Adrenal gland (tissue), 12 donors: Measurements from ENCODE around the gene HRH2. TPM values are rescaled to one million over a fixed set of nuclear protein-coding genes. Genes with fewer than 3 reads are reported as not detected.

Experiments
- DNase-seq, 7 donors: peaks; one replicate each; pipeline ENCODE4 v3.0.0-alpha.2; 2019 to 2020
- H3K27ac ChIP-seq, 5 donors: fragments of 200-600 bp; sonication (generic) in 4 of 5; 1 replicate in 3 of 5; 2 replicates in 2 of 5; pipeline versions ENCODE4 v1.5.1 to v1.8.0; 2016 to 2020; ENCODE audit warnings: mild to moderate bottlenecking in 1 of 5
- H3K27me3 ChIP-seq: fragments of 200-600 bp; 2 replicates; pipeline ENCODE4 v1.8.0; 2021
- H3K36me3 ChIP-seq, 2 donors: fragments of 200-600 bp; replicated peaks in 1 of 2; 1 replicate in 1 of 2; 2 replicates in 1 of 2; pipeline versions ENCODE4 v1.5.1 to v1.8.0; 2018 to 2022
- H3K4me1 ChIP-seq, 2 donors: fragments of 200-600 bp; replicated peaks in 1 of 2; 1 replicate in 1 of 2; 2 replicates in 1 of 2; pipeline versions ENCODE4 v1.5.1 to v1.8.0; 2018 to 2021
- H3K4me3 ChIP-seq, 4 donors: fragments of 200-600 bp; sonication (generic) in 3 of 4; one replicate each; pipeline ENCODE4 v1.5.1; 2016 to 2018
- H3K9me3 ChIP-seq, 3 donors: fragments of 200-600 bp; sonication (generic) in 1 of 3; replicated peaks in 1 of 3; 1 replicate in 2 of 3; 2 replicates in 1 of 3; pipeline versions ENCODE4 v1.5.1 to v1.8.0; 2016 to 2021
- CTCF ChIP-seq, 6 experiments: fragments of 450-650 bp in 4 of 6; fragments of 200-600 bp in 2 of 6; sonication (generic) in 1 of 6; IDR thresholded peaks; 1 replicate in 5 of 6; 2 replicates in 1 of 6; pipeline versions ENCODE4 v1.5.1 to v1.8.0; 2016 to 2021; ENCODE audit warnings: antibody characterized with exemption in 6 of 6, mild to moderate bottlenecking in 2 of 6, moderate library complexity in 1 of 6
- POLR2A ChIP-seq, 2 donors: fragments of 450-650 bp; IDR thresholded peaks; one replicate each; pipeline ENCODE4 v1.6.1; 2017; ENCODE audit warnings: antibody characterized with exemption in 2 of 2, mild to moderate bottlenecking in 2 of 2, moderate library complexity in 1 of 2
- WGBS, 4 donors: extraction: QIAGEN DNeasy Blood & Tissue Kit in 2 of 4; methylation state at CpG; one replicate each; pipeline versions ENCODE4 v1.1.5 to v1.1.7; 2013 to 2017; 5-methylcytosine and 5-hydroxymethylcytosine counted together
- intact Hi-C, 2 donors: fragments of 100-400 bp; cut with DNase I; formaldehyde crosslinking; loops; one replicate each; pipeline versions ENCODE4 v1.14.1 to v1.15.0; 2022 to 2023
- polyA plus RNA-seq, 3 donors: library from polyadenylated mRNA; stranded (reverse); fragments of 200-250 nt in 2 of 3; fragments of 350-450 nt in 1 of 3; fragmentation: Illumina TruSeq in 1 of 3; extraction: RNeasy Lipid Tissue Mini Kit (QIAGEN cat#74804) in 1 of 3; gene quantifications; one replicate each; pipeline ENCODE4 v1.2.3, GENCODE V29; 2013 to 2014
- total RNA-seq, 9 donors: library from RNA; depleted of rRNA in 4 of 9; stranded (reverse); fragments of >200 nt in 4 of 9; fragments of 120-200 nt in 1 of 9; fragmentation: NEBNext Ultra II Directional in 1 of 9; extraction: Animal tissue kit (Norgen Biotek cat#: 25700) in 1 of 9; gene quantifications; one replicate each; pipeline versions ENCODE4 v1.1.0 to v1.2.4, GENCODE V29; 2013 to 2023
- donor health status: healthy with polysubstance abuse.
- donor health status: Bipolar disorder and iron deficiency.
- donor health status: DM: yes; HTN: yes; CAD: no.
- donor health status: DM: no; HTN: no; CAD: no.
- donor health status: DM: no; HTN: no; CAD: no.
- donor health status: DM: yes; HTN: yes; CAD: no.

Gene HRH2
- total and polyA plus RNA-seq, 12 donors = 0.22 to 7.3 (median 3.1) TPM

GRCh38 chr5:175738126-175738525 is 80.3 kb downstream of the HRH2 start:
- H3K4me3 ChIP-seq = no peak overlapping the region
- H3K27ac ChIP-seq = no peak overlapping the region
- no peaks in the 10 kb centered on the region for H3K36me3 ChIP-seq
- no peak for TF ChIP-seq POLR2A (IDR thresholded peaks at IDR 0.05)
- TF ChIP-seq CTCF (IDR thresholded peaks at IDR 0.05) = no peak
- peaks cover 7% of the 10 kb centered on the region for H3K27me3 ChIP-seq
- H3K4me1 ChIP-seq = no peaks in the 10 kb centered on the region
- intact Hi-C loops = no loop called here
- 80 to 97% (median 86%) methylated on average over 3 to 4 of the region's 4 CpGs for WGBS, 4 donors
- no peak for DNase-seq
- H3K9me3 ChIP-seq = no peaks in the 10 kb centered on the region

- WGBS, 4 donors = 70 to 77% (median 72%) methylated on average over 12 to 14 of the region's 14 CpGs
- DNase-seq = peak in 1 of 7 donors; percentile 27
Measured at GRCh38 chr5:175738602-175739133, 80.8 kb downstream of the HRH2 start.

GRCh38 chr5:175740014-175740413 is 82.1 kb downstream of the HRH2 start:
- H3K4me1 ChIP-seq = no peaks in the 10 kb centered on the region
- H3K27me3 ChIP-seq = no peaks in the 10 kb centered on the region
- intact Hi-C loops = no loop called here
- H3K36me3 ChIP-seq = no peaks in the 10 kb centered on the region
- 83 to 86% (median 85%) methylated on average over 5 of the region's 5 CpGs for WGBS, 4 donors
- DNase-seq = no peak
- TF ChIP-seq CTCF (IDR thresholded peaks at IDR 0.05) (no peak), POLR2A (IDR thresholded peaks at IDR 0.05) (no peak)
- H3K9me3 ChIP-seq = no peaks in the 10 kb centered on the region
- H3K4me3 ChIP-seq = no peak overlapping the region
- H3K27ac ChIP-seq = no peak overlapping the region

More at GRCh38 chr5:175738602-175739133, 80.8 kb downstream of the HRH2 start:
- Histone ChIP-seq H3K27me3 (peaks cover 3% of the 10 kb centered on the region), H3K27ac (no peak overlapping the region), H3K9me3 (no peaks in the 10 kb centered on the region), H3K4me1 (no peaks in the 10 kb centered on the region), H3K36me3 (no peaks in the 10 kb centered on the region), H3K4me3 (no peak overlapping the region)
- intact Hi-C loops = no loop called here
- TF ChIP-seq CTCF (IDR thresholded peaks at IDR 0.05) (no peak), POLR2A (IDR thresholded peaks at IDR 0.05) (no peak)

GRCh38 chr5:175741556-175741955 is 83.7 kb downstream of the HRH2 start:
- intact Hi-C loops = no loop called here
- WGBS, 4 donors = 43 to 48% (median 47%) methylated on average over 3 of the region's 3 CpGs
- Histone ChIP-seq H3K4me3 (no peak overlapping the region), H3K27ac (no peak overlapping the region), H3K27me3 (no peaks in the 10 kb centered on the region), H3K36me3 (no peaks in the 10 kb centered on the region), H3K4me1 (no peaks in the 10 kb centered on the region), H3K9me3 (no peaks in the 10 kb centered on the region)
- TF ChIP-seq CTCF (IDR thresholded peaks at IDR 0.05) (no peak), POLR2A (IDR thresholded peaks at IDR 0.05) (no peak)
- DNase-seq = peak in 1 of 7 donors; percentile 30
